Epithelial cell of esophagus (primary cell): Measurements from ENCODE around the gene VEPH1.

Experiments used
- DNase-seq: peaks from one replicate; pipeline ENCODE4 v3.0.0; 2010; ENCODE audit warnings: low read depth
- H3K4me3 ChIP-seq: 2 replicates; pipeline ENCODE4 v1.5.1; 2011; ENCODE audit warnings: mild to moderate bottlenecking, low read length, control low read depth
- CTCF ChIP-seq: IDR thresholded peaks from 2 replicates; pipeline ENCODE4 v1.5.1; 2011; ENCODE audit warnings: low read depth, mild to moderate bottlenecking, low read length, control low read depth, inconsistent platforms; ENCODE audit not compliant: insufficient read depth; ENCODE audit errors: missing control alignments

The VEPH1 gene

GRCh38 chr3:157502916-157503595 is at the start of gene VEPH1:
TSS of gene VEPH1 (minus strand) at chr3:157503416. CDS start at chr3:157495349, 8,067 bp downstream.
- no peak within 1 kb of the TSS for H3K4me3 ChIP-seq
- no peak for TF ChIP-seq CTCF
- no peak for DNase-seq

DNA sequence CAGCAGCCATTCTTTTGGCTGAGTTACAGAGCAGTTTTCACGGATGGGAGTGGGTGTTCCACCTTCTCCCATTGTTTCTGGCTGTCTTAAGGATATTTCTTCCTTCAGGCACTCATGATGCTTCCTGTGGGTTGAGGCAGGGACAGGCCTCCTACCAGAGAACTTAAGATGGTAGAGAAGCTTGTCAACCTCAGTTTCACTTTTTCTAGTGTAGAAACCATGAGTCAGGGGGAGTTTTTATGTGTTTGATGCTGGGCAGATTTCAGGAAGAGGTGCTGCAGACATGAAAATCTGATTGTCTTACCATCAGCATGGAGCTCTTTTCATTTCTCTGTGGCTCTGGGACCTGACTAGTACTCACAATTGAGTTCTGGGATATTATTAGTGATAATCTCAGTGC is 48.7 kb upstream of the VEPH1 start:
- DNase-seq = no peak
- no peak overlapping the region for H3K4me3 ChIP-seq
- no peak for TF ChIP-seq CTCF

DNA sequence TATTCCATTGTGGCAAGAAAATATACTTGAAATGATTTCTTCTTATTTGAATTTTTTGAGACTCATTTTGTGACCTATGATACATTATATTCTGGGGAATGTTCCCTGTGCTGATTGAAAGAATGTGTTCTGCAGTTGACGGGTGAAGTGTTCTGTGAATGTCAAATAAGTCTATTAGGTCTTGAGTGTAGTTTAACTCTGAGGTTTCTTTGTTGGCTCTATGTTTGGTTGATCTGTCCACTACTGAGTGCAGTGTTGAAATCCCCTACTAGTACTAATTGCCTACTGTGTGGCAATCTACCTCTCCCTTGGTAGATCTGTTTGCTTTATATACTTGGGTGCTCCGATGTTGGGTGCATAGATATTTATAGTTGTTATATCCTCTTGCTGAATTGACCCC is 46.3 kb upstream of the VEPH1 start:
- no peak for TF ChIP-seq CTCF
- DNase-seq = no peak
- H3K4me3 ChIP-seq = no peak overlapping the region

- TF ChIP-seq CTCF = no peak
- H3K4me3 ChIP-seq = no peak overlapping the region
- DNase-seq = no peak
Measured at GRCh38 chr3:157544501-157545130, 41.4 kb upstream of the VEPH1 start.

DNA sequence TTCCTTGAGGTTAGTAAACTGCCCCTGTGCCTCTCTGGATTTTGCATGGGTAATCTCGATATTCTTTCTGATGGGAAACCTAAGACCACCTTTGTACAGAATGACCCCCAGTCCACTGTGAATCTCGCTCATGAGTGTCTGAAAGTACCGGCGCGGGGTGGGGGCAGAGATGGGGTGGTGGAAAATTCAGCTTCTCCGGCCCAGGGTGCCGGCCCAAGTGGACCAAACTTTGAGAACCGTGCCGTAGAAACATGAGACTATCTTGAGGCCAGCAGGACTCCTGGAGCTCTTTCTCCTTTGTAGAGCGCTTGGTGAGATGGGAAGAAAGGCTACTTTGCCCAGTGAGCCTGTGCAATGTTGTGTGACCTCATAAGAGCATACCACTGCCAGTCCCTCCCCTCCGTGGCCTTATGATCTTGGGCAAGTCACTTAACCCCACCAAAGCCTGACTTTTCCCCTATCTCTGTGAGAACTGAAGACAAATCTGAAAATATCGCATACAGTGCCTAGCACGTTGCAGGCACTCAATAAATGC is 40.4 kb upstream of the VEPH1 start:
- DNase-seq = no peak
- peak overlapping the region; percentile 39 for H3K4me3 ChIP-seq
- no peak for TF ChIP-seq CTCF

GRCh38 chr3:157542711-157543500 is 39.7 kb upstream of the VEPH1 start:
- TF ChIP-seq CTCF = peak; percentile 14
- H3K4me3 ChIP-seq = peak overlapping the region; percentile 39
- DNase-seq = peak; percentile 50
